ENCODE measurements around the gene SMOC2.

The SMOC2 gene

GRCh38 chr6:168647271-168647670 is 206.3 kb downstream of the SMOC2 start:
- POLR2A ChIA-PET = no interaction called here
- H3K9me3 ChIP-seq (ENCODE audit: control insufficient read depth, insufficient read depth, low read depth, low read length) = no peaks in the 10 kb centered on the region
- H3K27ac ChIP-seq (ENCODE audit: extremely low read depth, low read depth, low read length) = no peak overlapping the region
- H3K4me1 ChIP-seq (ENCODE audit: control insufficient read depth, insufficient read depth, low read length) = no peaks in the 10 kb centered on the region; the same call in 1 of the 2 replicates
- CTCF ChIA-PET = interaction anchor here (0.5 kb wide), 1 partner anchor 244 kb away, joined by 3 read pairs; no protein-coding TSS in a partner anchor
- H3K36me3 ChIP-seq (ENCODE audit: control insufficient read depth in 2 of 2, insufficient read depth in 1 of 2, low read length in 2 of 2) = no peaks in the 10 kb centered on the region
- TF ChIP-seq, protein P1, sequence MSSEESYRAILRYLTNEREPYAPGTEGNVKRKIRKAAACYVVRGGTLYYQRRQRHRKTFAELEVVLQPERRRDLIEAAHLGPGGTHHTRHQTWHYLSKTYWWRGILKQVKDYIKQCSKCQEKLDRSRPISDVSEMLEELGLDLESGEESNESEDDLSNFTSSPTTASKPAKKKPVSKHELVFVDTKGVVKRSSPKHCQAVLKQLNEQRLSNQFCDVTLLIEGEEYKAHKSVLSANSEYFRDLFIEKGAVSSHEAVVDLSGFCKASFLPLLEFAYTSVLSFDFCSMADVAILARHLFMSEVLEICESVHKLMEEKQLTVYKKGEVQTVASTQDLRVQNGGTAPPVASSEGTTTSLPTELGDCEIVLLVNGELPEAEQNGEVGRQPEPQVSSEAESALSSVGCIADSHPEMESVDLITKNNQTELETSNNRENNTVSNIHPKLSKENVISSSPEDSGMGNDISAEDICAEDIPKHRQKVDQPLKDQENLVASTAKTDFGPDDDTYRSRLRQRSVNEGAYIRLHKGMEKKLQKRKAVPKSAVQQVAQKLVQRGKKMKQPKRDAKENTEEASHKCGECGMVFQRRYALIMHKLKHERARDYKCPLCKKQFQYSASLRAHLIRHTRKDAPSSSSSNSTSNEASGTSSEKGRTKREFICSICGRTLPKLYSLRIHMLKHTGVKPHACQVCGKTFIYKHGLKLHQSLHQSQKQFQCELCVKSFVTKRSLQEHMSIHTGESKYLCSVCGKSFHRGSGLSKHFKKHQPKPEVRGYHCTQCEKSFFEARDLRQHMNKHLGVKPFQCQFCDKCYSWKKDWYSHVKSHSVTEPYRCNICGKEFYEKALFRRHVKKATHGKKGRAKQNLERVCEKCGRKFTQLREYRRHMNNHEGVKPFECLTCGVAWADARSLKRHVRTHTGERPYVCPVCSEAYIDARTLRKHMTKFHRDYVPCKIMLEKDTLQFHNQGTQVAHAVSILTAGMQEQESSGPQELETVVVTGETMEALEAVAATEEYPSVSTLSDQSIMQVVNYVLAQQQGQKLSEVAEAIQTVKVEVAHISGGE (tag by site-specific recombination; conservative IDR thresholded peaks at IDR 0.05; ENCODE audit: low read depth) = no peak
- no peak for TF ChIP-seq ZNF624 (tag by site-specific recombination; IDR thresholded peaks at IDR 0.05)
- TF ChIP-seq INSM2 (tag by site-specific recombination; IDR thresholded peaks at IDR 0.05) = no peak
- TF ChIP-seq ZFHX2 (tag by site-specific recombination; conservative IDR thresholded peaks at IDR 0.05) = no peak
- TF ChIP-seq, protein P2, sequence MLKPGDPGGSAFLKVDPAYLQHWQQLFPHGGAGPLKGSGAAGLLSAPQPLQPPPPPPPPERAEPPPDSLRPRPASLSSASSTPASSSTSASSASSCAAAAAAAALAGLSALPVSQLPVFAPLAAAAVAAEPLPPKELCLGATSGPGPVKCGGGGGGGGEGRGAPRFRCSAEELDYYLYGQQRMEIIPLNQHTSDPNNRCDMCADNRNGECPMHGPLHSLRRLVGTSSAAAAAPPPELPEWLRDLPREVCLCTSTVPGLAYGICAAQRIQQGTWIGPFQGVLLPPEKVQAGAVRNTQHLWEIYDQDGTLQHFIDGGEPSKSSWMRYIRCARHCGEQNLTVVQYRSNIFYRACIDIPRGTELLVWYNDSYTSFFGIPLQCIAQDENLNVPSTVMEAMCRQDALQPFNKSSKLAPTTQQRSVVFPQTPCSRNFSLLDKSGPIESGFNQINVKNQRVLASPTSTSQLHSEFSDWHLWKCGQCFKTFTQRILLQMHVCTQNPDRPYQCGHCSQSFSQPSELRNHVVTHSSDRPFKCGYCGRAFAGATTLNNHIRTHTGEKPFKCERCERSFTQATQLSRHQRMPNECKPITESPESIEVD (tag by site-specific recombination; IDR thresholded peaks at IDR 0.05) = no peak
- no peak for TF ChIP-seq ZNF501 (tag by site-specific recombination; IDR thresholded peaks at IDR 0.05)
- TF ChIP-seq ZNF707 (tag by site-specific recombination; IDR thresholded peaks at IDR 0.05) = no peak
- TF ChIP-seq ZNF513 (tag by site-specific recombination; IDR thresholded peaks at IDR 0.05) = no peak
- no peak for TF ChIP-seq ZNF629 (tag by site-specific recombination; IDR thresholded peaks at IDR 0.05)
- TF ChIP-seq ZNF777 (tag by site-specific recombination; IDR thresholded peaks at IDR 0.05; ENCODE audit: borderline replicate concordance) = no peak
- no peak for TF ChIP-seq ZNF600 (tag by site-specific recombination; IDR thresholded peaks at IDR 0.05)
- TF ChIP-seq, protein P3, sequence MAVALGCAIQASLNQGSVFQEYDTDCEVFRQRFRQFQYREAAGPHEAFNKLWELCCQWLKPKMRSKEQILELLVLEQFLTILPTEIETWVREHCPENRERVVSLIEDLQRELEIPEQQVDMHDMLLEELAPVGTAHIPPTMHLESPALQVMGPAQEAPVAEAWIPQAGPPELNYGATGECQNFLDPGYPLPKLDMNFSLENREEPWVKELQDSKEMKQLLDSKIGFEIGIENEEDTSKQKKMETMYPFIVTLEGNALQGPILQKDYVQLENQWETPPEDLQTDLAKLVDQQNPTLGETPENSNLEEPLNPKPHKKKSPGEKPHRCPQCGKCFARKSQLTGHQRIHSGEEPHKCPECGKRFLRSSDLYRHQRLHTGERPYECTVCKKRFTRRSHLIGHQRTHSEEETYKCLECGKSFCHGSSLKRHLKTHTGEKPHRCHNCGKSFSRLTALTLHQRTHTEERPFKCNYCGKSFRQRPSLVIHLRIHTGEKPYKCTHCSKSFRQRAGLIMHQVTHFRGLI (tag by site-specific recombination; IDR thresholded peaks at IDR 0.05) = no peak
- no peak for TF ChIP-seq ZNF529 (tag by site-specific recombination; IDR thresholded peaks at IDR 0.05; ENCODE audit: insufficient replicate concordance)
- TF ChIP-seq ZNF335 (tag by site-specific recombination; conservative IDR thresholded peaks at IDR 0.05) = no peak
- TF ChIP-seq, protein P4, sequence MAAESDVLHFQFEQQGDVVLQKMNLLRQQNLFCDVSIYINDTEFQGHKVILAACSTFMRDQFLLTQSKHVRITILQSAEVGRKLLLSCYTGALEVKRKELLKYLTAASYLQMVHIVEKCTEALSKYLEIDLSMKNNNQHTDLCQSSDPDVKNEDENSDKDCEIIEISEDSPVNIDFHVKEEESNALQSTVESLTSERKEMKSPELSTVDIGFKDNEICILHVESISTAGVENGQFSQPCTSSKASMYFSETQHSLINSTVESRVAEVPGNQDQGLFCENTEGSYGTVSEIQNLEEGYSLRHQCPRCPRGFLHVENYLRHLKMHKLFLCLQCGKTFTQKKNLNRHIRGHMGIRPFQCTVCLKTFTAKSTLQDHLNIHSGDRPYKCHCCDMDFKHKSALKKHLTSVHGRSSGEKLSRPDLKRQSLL (tag by site-specific recombination; IDR thresholded peaks at IDR 0.05) = no peak
- no peak for TF ChIP-seq ZNF248 (tag by site-specific recombination; IDR thresholded peaks at IDR 0.05)
- TF ChIP-seq ZNF548 (tag by site-specific recombination; IDR thresholded peaks at IDR 0.05) = no peak
- TF ChIP-seq ZNF843 (tag by site-specific recombination; IDR thresholded peaks at IDR 0.05) = no peak
- no peak for TF ChIP-seq SP2 (tag by site-specific recombination; IDR thresholded peaks at IDR 0.05)
- H3K4me3 ChIP-seq (ENCODE audit: low read depth, low read length) = no peak overlapping the region

Measured in HEK293 (cell line).